HuH-7 (cell line): Measurements from ENCODE around the gene ZNF791.
"Not testable (repeated sequence)": the region's sequence is repeated elsewhere in the genome, so short reads cannot be mapped to it uniquely, and the experiment has no call there.

Experiments
- DNase-seq: peaks from one replicate; pipeline ENCODE4 v3.0.0; 2011; ENCODE audit warnings: low spot score

The ZNF791 gene

DNA sequence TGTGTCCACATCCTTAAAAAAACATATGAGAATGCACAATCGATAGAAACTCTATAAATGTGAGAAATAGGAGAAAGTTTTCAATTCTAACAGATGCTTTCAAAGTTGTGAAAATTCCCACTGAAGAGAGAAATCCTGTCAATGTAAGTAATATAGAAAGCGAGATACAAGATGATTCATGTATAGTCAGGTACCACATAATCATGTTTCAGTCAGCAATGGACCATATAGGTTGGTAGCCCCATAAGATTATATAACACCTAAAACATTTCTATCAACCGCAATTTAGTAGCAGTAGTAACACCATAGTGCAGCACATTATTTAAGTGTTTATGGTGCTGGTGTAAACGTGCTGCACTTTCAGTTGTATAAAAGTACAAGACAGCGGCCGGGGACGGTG, 18.5 kb downstream of the ZNF791 start:
- DNase-seq, result no peak

DNA sequence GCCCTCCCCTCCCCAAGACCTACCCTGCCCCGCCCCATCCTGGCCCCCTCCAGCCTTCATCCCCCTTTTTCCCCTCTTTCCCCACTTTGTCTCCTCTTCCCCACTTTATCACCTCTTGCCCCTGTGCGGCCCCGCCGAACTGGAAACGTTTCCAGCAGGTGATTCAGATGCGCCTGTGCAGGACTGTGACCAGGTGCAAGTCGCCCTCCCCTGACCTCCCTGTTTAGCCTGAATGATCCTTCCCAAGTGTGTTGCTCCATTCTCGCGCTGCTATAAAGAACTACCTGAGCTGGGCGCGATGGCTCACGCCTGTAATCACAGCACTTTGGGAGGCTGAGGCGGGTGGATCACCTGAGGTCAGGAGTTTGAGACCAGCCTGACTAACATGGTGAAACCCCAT, 25.9 kb downstream of the ZNF791 start:
- no peak for DNase-seq

GRCh38 chr19:12638611-12639182, 28.0 kb downstream of the ZNF791 start:
- no peak for DNase-seq

GRCh38 chr19:12639901-12640613, 29.3 kb downstream of the ZNF791 start:
- DNase-seq, result peak; percentile 51

GRCh38 chr19:12641456-12641855, 30.7 kb downstream of the ZNF791 start:
- DNase-seq, result no peak

DNA sequence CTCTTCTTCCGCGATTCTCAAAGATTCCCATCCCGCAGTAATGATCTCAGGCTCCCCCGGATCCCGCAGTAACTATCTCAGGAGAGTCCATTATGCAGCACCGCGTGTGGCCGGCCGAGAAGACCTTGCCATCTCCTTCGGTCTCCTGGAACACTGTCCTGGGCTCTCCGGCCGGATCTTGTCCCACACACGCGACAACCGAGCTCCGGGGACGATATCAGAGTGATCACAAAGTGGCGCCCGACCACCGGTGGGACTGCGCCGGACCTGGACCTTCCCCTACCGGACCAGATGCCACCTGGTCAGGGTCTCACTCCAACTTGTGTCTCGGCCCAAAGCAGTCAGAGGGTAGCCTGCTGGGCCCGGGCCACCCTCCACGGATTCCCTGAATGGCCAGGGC, 31.8 kb downstream of the ZNF791 start:
- DNase-seq, result no peak

GRCh38 chr19:12643716-12644115, 33.0 kb downstream of the ZNF791 start:
- DNase-seq, result not testable (repeated sequence)

DNA sequence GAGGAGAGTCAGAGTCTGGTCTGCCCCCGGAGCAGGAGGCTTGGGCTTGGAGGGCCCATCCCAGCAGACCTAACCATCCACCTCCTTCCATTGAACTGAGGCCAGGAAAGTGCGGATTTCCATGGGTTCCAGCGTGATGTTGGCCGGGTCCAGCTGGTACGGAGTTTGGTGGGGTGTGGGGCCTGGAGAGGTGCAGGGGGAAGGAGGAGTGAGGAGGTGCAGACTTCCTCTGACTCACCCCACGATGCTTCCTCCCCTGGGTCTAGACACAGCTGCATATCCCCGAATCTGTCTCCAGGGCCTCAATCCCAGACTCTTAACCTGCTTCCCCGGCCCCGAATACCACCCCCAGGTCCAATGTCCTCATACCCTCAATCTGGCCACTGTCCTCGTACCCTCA, 35.8 kb downstream of the ZNF791 start:
- no peak for DNase-seq

- DNase-seq, result no peak
These were observed 36.3 kb downstream of the ZNF791 start for GRCh38 chr19:12647047-12647446.

DNA sequence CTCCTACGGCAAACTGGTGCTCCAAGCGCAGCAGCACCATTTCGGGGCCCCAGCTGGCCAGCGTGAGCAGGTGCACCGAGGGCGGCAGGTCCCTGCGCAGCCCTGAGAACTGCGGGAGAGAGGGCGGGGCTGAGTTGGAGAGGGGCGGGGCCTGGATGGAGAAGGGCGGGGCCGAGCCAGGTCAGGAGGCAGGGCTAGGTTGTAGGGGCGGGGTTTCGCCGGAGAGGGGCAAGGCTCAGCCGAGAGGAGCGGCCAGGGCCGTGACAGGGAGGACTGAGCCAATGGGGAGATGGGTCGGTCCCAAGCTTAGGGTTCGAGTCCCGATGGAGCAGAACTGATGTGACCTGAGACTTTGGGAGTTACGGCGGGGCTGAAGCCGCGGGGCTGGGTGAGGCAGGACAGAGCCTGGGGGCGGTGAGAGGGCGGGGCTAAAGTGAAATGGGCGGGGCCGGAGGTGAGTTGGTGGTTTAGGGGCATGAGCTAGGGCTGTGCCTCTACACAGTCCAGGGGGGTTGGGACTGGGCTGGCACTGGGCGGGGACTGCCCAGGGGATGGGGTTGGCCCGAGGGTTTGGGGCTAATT, 36.9 kb downstream of the ZNF791 start:
- DNase-seq, result no peak

- no peak for DNase-seq
These were observed 37.4 kb downstream of the ZNF791 start for GRCh38 chr19:12648088-12648487.

DNA sequence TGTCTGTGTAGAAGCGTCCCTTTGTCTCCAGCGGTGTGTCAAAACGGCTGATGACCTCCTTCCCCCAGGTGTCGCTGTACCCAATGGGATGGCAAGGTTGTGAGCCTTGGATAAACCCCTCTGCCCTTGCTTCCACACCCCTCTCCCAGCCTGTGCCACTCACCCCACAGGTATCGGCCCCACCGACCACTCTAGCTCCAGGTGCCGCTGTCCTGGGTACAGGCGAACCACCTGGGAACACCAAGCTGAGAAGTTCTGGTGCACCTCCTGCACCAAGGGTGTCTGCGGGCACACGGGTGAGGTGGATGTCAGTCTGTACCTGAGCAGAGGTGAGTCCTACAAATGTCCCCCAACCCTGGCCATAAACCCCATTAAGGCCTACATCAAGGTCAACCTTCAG, 39.2 kb downstream of the ZNF791 start:
- no peak for DNase-seq

GRCh38 chr19:12652219-12652618, 41.5 kb downstream of the ZNF791 start:
- DNase-seq, result no peak

DNA sequence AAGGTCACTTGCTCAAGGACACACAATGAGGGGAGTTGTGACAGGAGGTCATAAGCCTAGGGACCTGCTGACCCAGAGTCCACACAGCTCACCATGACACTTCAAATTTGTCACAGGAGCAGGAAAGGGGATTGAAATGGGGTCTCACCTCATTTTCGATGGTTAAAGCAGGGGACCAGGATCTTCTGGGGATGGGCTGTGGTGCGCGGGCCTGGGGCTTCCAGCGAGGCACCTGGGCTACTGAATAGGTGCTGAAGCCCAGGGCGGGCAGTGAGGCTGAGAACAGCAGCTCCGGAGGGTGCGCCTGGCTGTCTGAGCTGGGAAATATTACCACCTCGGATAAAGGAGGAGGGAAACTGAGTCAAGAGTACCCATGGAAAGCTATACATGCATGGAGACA, 44.8 kb downstream of the ZNF791 start:
- no peak for DNase-seq

GRCh38 chr19:12656899-12657571, 46.3 kb downstream of the ZNF791 start:
- no peak for DNase-seq

DNA sequence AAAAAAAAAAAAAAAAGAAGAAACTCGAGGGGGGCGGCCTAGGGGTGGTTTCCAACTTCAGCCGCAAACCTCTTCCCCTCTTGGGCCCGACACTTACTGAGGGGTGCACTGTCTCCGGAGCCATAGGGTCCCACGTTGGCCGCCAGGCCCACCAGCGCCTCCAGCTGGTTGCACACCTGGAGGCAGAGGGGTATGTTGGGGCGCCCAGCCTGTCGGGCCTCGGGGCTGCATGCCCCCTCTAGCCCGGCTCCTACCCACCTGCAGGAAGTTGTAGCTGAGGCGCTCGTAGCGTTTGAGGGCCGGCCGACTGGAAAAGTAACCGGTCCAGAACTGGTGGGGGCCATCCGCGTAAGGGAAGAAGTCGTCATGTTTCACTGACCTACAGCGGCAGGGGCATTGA, 47.2 kb downstream of the ZNF791 start:
- no peak for DNase-seq

- no peak for DNase-seq
These were observed 50.3 kb downstream of the ZNF791 start for GRCh38 chr19:12660980-12661379.

DNA sequence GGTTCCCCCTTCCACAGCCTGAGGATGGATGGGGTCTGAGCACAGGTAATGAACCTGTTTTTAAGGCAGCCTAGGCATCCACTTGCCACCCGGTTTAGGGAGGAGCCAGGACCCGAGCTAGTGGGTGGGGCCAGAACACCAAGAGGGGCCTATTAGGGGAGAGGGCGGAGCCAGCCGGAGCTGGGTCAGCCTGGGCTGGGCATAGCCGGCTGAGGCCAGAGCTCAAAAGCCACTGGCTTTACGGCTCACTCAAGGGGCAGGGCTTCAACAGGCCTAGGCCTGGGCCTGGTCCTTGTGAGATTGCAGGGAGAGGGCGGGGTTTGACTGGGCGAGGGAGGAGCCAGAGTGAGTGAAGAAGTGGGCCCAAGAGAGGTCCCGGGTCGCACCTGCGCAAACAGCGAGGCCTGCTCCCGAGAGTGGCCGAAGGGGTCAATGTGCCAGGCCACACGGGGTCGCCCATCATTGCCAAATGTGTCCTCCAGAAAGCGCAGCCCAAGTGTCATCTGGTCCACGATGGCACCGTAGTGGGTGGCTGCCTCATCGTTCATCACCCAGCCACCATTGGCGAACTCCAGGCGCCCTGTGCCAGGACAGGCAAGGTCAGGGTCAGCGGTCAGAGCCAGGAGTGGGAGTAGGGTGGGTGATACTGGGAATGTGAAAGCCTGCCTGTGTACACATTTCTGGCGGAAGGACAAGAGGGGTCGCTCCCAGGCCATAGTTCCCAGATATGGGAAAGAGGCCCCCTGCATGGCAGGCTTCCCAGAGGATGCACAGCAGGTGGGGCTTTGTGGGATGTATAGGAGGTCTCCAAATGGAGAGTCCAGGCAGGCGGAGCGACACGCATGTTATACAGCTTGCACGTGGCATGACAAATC, 53.9 kb downstream of the ZNF791 start:
- DNase-seq, result no peak

DNA sequence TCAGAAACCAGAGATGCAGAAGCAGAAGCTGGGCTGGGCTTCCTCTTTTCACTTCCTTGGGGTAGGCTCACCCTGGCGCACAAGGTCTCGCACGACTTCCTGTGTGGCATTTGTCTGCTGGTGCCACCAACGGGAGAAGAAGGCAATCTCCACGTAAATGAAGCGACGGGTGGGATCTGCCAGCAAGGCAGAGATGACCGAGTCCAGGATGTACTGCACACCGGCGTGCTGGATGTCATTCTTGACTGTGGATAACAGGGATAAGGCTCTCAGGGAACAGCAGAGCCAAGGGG, 54.5 kb downstream of the ZNF791 start:
- no peak for DNase-seq

DNA sequence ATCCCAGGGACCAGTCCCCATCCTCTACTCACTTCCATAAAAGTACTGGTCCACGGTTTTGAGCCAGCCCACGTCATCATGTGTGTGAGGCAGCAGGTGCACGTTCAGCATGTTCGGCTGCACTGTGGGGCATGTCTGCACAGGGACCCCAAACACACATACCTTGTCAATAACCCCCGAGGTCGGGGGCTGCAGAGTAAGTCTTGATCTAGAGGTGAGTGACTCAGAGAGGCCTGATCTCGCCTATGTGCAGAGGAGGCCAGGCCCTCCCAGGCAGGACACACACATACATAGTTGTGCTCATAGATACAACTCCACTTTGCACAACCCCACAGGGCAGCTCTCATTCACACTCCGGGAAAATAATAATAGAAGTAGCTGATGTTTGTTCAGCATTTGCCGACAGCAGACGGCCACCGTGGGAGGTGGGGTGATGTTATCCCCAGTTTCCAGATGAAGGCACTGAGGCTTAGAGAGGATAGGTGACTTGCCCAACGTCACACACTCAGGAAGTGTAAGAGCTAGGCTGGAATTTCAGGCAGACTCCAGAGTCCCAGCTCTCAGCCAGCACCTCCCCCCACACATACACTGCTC, 55.0 kb downstream of the ZNF791 start:
- no peak for DNase-seq

DNA sequence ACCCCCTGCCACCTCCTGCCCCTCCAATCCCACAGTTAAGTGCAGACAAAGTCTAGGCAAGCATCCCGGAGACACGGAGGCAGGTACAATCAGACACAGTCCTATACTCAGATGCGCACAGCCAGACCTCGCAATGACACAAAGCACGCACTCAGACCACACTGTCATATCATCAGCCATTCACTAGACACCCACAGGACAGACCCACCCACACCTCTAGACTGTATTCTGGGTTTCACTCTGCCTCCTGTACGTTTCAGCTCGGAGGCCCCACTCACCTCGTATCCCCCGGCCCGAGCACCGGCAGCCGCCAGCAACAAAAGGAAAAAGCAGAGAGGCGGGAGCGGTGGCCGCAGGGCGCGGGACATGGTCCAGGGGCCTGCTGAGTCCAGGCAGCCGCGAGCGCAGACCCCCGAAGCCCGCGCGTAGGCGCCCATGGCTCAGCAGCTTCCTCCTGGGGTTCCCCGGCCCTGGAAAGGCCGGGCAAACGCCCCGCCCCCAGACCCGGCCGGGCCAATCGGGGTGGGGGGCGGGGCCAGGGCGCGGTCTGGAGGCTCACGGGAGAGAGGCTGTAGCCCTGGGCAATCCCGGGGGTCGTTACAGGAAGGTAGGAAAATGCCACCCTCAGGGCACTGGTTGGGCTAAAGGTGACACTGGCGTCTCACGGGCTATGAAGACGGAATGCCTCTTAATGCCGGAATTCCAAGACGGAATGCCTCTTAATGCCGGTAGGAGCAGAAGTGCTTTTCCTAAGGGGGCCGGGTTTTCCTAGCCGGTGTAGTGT, 55.7 kb downstream of the ZNF791 start, which contains the start of the genes MAN2B1 and WDR83:
Gene MAN2B1, minus strand, starts transcription at position 478 of the 784 bp plus-strand sequence. Its CDS starts 41 bp downstream, at position 437.
Gene WDR83, plus strand, starts transcription at position 543 of the 784 bp plus-strand sequence. CDS start 2,984 bp downstream, outside the sequence.
- DNase-seq, result peak; percentile 97
